ENCODE results near the gene NNT.

- TF ChIP-seq CTCF (optimal IDR thresholded peaks at IDR 0.05 in 1 of 3, IDR thresholded peaks at IDR 0.05 in 1 of 3, conservative IDR thresholded peaks at IDR 0.05 in 1 of 3; ENCODE audit: extremely low read depth in 1 of 3, insufficient read depth in 2 of 3, low read length in 3 of 3) (no peak), EZH2 (IDR thresholded peaks at IDR 0.05; ENCODE audit: low read length) (no peak)
These were observed 39.7 kb upstream of the NNT start for GRCh38 chr5:43563321-43563720.

Data from keratinocyte (primary cell).